ENCODE results near the gene BCAS3.

Gene BCAS3

DNA sequence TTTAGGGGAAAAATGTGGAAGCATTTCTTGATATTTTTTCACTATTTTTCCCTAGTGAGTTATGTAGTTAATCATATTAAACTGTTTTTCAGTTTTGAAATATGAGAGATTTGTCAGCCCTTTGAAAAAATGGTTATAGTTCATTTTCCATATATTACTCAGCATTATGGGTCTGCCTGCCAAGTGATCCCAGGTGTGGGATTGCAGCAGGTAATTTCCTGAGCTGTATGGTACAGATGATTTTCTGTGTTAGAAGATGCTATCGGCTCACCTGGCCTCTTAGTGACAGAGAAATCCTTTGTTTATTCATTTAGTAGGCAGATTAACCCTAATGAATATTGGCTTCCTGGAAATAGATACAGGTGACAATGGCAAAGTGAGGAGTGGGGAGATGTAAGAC is 446.9 kb downstream of the BCAS3 start:
- no peak overlapping the region for H3K4me3 ChIP-seq (ENCODE audit: low read length)
- DNase-seq (ENCODE audit: low read depth): no peak
- TF ChIP-seq, protein P1, sequence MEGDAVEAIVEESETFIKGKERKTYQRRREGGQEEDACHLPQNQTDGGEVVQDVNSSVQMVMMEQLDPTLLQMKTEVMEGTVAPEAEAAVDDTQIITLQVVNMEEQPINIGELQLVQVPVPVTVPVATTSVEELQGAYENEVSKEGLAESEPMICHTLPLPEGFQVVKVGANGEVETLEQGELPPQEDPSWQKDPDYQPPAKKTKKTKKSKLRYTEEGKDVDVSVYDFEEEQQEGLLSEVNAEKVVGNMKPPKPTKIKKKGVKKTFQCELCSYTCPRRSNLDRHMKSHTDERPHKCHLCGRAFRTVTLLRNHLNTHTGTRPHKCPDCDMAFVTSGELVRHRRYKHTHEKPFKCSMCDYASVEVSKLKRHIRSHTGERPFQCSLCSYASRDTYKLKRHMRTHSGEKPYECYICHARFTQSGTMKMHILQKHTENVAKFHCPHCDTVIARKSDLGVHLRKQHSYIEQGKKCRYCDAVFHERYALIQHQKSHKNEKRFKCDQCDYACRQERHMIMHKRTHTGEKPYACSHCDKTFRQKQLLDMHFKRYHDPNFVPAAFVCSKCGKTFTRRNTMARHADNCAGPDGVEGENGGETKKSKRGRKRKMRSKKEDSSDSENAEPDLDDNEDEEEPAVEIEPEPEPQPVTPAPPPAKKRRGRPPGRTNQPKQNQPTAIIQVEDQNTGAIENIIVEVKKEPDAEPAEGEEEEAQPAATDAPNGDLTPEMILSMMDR (conservative IDR thresholded peaks at IDR 0.05; ENCODE audit: low read depth, low read length): no peak

DNA sequence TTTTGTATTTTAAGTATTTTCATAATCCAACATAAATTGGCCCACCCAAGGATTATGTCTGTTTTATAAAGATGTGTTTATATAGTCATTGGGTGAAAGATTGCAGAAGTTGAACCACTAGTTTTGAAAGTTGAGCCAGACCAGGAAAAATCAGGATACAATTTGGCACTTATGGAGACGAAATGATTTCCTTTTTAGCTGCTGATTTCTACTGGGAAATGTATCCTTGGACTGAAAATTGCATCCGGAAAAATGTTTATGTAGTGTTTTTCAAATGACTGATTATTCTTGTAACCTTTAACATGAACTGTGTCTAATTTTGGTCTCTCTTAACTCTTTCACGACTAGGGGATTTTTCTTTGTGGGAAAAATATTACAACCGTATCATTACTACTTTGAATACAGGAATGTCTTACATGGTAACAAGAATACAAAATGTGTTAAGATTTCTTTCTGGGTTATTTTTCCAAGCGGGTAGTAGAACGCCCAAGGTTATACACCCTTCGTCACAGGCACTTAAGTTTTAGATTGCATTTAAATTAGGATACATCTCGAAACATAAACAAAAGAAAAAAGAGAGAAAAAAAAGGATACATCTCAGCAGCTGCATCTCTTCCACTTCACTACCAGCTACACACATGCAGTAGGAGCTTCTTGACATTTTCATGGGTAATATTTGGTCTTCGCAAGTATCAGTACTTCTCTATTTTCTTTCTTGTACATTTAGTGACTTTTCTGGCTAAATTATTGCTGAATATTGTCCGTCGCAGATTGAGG is 449.0 kb downstream of the BCAS3 start:
- no peak for DNase-seq (ENCODE audit: low read depth)
- no peak overlapping the region for H3K4me3 ChIP-seq (ENCODE audit: low read length)
- TF ChIP-seq, protein P1 (conservative IDR thresholded peaks at IDR 0.05; ENCODE audit: low read depth, low read length): no peak

DNA sequence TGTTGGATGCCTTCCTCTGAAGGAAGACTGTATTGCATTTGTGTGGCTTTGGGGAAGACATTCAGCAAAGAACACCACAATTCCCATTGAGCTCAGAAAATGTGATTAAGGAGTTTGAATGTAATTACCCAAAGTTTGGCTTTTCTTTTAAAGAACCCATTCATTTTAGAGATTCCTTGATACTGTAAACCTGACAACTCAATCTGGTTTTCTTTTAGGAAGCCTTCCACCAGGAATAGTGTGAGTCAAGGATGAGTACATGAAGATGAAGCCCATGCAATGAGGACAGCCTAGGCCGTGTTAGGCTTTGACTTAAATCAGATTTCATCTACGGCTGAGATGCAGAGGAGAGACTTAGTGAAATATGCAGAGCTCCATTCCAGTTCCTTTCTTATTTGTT is 450.3 kb downstream of the BCAS3 start:
- TF ChIP-seq, protein P1 (conservative IDR thresholded peaks at IDR 0.05; ENCODE audit: low read depth, low read length): no peak
- no peak for DNase-seq (ENCODE audit: low read depth)
- H3K4me3 ChIP-seq (ENCODE audit: low read length): no peak overlapping the region

DNA sequence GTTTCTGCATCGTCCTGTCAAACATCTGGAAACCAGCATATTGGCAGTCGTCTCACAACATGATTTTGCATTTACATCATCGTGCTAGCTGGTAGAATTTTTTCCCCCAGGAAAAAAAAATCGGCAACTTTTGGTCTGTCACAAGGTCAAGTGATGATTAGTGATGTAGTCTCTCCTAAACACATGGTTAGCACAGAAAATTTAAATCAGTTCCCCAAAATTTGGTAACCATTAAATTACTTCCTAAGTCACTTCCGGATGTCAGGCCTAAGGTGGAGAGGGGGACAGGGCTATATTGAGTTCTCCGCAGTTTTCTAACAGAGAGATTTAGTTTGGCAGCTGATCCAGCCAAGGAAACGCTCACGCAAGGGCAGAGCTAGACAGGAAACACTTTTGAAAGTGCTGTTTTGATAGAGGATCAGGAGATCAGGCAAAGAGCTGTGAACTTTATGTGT is 451.0 kb downstream of the BCAS3 start:
- H3K4me3 ChIP-seq (ENCODE audit: low read length): no peak overlapping the region
- TF ChIP-seq, protein P1 (conservative IDR thresholded peaks at IDR 0.05; ENCODE audit: low read depth, low read length): no peak
- no peak for DNase-seq (ENCODE audit: low read depth)

DNA sequence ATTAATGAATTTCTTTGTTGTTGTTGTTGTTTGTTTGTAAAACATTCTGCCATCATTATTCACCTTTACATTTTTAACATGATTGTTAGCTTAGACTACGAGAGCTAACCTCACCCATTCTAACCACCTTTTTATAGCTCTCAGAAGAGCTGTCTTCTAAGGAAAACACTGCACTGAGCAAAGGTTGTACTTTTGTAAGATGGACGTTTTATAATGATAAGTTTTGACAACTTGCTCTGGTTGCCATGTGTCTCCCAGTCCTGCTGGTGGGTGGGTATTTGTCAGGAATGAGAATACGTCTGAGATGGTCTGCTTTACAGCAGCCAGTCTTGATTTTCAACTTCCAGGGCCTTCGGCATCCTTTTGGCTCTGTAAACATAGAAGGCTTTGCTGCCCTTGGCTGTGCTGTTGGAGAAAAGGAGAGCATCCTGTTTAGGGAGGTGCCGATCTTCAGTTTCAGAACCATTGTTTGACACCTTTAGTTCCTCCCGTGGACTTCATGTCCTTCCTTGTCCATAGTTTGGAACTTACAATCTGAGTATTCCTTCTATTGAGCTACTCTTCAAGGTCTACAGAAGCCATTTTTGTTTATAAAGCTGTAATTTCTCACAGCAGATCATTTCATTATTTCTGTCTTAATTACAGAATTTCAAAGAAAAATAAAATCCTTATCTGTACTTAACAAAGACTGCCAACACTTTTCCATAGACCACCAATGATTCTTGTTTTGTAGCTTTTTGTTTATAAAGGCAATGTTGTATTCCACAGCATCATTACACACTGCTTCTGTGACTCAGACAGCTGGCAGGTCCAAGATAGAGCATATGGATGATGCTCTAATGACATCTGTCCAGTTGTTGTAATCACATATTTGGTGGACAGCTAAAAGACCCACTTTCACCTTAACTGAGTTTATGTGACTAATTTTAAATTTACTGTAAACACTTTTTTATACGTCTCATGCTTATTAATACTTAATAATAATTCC is 451.9 kb downstream of the BCAS3 start:
- DNase-seq (ENCODE audit: low read depth): no peak
- no peak overlapping the region for H3K4me3 ChIP-seq (ENCODE audit: low read length)
- TF ChIP-seq, protein P1 (conservative IDR thresholded peaks at IDR 0.05; ENCODE audit: low read depth, low read length): no peak

DNA sequence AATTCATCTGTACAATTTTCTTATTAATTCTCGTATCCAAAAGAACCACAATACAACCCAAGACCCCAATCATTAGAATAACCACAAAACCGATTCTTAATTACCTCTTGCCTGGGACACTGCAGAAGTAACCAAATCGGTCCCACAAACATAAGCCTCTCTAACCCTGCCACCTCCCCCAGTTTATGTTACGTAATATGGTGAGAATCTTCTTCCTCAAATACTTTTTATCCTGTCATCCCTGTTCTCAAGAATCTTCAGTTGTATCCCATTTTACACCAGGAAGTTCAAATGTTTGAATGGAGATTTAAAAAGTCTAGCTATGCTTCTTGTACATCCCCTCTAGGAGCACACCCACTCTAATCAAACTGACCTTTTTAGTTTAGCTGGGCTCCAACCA is 452.7 kb downstream of the BCAS3 start:
- H3K4me3 ChIP-seq (ENCODE audit: low read length): no peak overlapping the region
- no peak for DNase-seq (ENCODE audit: low read depth)
- TF ChIP-seq, protein P1 (conservative IDR thresholded peaks at IDR 0.05; ENCODE audit: low read depth, low read length): no peak
